Fibroblast of mammary gland (primary cell): ENCODE data around the gene TNNC2.
"Not testable (repeated sequence)": the region's sequence is repeated elsewhere in the genome, so short reads cannot be mapped to it uniquely, and the experiment has no call there.

Source experiments
- DNase-seq: peaks from one replicate; pipeline ENCODE4 v3.0.0-alpha.2; 2010; ENCODE audit warnings: low read depth
- H3K4me3 ChIP-seq: 2 replicates; pipeline ENCODE4 v1.5.1; 2011; ENCODE audit warnings: low read depth, mild to moderate bottlenecking, low read length, moderate library complexity; ENCODE audit not compliant: control insufficient read depth
- CTCF ChIP-seq: conservative IDR thresholded peaks from 2 replicates; pipeline ENCODE4 v1.5.1; 2011; ENCODE audit warnings: low read depth, low read length, inconsistent platforms; ENCODE audit not compliant: control insufficient read depth, insufficient read depth

Gene TNNC2

GRCh38 chr20:45813489-45813888, 13.6 kb downstream of the TNNC2 start:
- no peak for TF ChIP-seq CTCF
- DNase-seq = no peak
- H3K4me3 ChIP-seq = peak overlapping the region; percentile 89

GRCh38 chr20:45813006-45813340, 14.1 kb downstream of the TNNC2 start:
- H3K4me3 ChIP-seq = peak overlapping the region; percentile 89
- no peak for TF ChIP-seq CTCF
- DNase-seq = no peak

- DNase-seq = peak; percentile 100
- TF ChIP-seq CTCF = no peak
These were observed 14.7 kb downstream of the TNNC2 start, which contains the start of gene UBE2C for GRCh38 chr20:45812157-45813005. Gene UBE2C (plus strand): TSS chr20:45812644. CDS start chr20:45812696, 52 bp downstream.

GRCh38 chr20:45810191-45810970, 16.7 kb downstream of the TNNC2 start:
- no peak for TF ChIP-seq CTCF
- DNase-seq = no peak
- no peak overlapping the region for H3K4me3 ChIP-seq

More at GRCh38 chr20:45812157-45813005, 14.7 kb downstream of the TNNC2 start, which contains the start of gene UBE2C:
- peak within 1 kb of the TSS; percentile 89 for H3K4me3 ChIP-seq

- no peak for DNase-seq
- no peak for TF ChIP-seq CTCF
- H3K4me3 ChIP-seq = no peak overlapping the region
These were observed 25.3 kb downstream of the TNNC2 start for GRCh38 chr20:45801851-45802250.

GRCh38 chr20:45798935-45799642, 28.0 kb downstream of the TNNC2 start:
- H3K4me3 ChIP-seq = no peak overlapping the region
- TF ChIP-seq CTCF = peak; percentile 85
- peak; percentile 56 for DNase-seq

- H3K4me3 ChIP-seq, DNase-seq: not testable (repeated sequence)
These were observed 29.2 kb downstream of the TNNC2 start for GRCh38 chr20:45797955-45798354.

GRCh38 chr20:45797510-45797909, 29.6 kb downstream of the TNNC2 start:
- not testable (repeated sequence) for DNase-seq, H3K4me3 ChIP-seq
